K562 (cell line): Measurements from ENCODE around the gene ZNF749. TPM values are rescaled to one million over a fixed set of nuclear protein-coding genes. Genes with fewer than 3 reads are reported as not detected.

ENCODE experiments used
- ATF3 ChIP-seq, 2 experiments: fragments of 450-650 bp in 1 of 2; sonication (generic) in 1 of 2; formaldehyde crosslinking in 1 of 2; IDR thresholded peaks in 1 of 2; conservative IDR thresholded peaks in 1 of 2; 2 replicates each; pipeline versions ENCODE4 v1.6.1 to v1.8.1; 2016 to 2023; ENCODE audit warnings: mild to moderate bottlenecking in 2 of 2, moderate library complexity in 2 of 2, inconsistent platforms in 1 of 2, missing genetic modification reagents in 1 of 2
- CTBP1 ChIP-seq: fragments of 450-650 bp; IDR thresholded peaks from 2 replicates; pipeline ENCODE4 v1.6.1; 2016; ENCODE audit warnings: borderline replicate concordance
- ELK3 ChIP-seq: fragments of 450-650 bp; formaldehyde crosslinking; IDR thresholded peaks from 2 replicates; pipeline ENCODE4 v1.4.0; 2020; ENCODE audit warnings: mild to moderate bottlenecking
- EWSR1 ChIP-seq: fragments of 450-650 bp; IDR thresholded peaks from 2 replicates; pipeline ENCODE4 v1.6.1; 2018; ENCODE audit warnings: borderline replicate concordance, mild to moderate bottlenecking, low read depth, moderate library complexity; ENCODE audit not compliant: partially characterized antibody
- HDAC3 ChIP-seq: fragments of 450-650 bp; IDR thresholded peaks from 2 replicates; pipeline ENCODE4 v1.6.1; 2018; ENCODE audit warnings: borderline replicate concordance, mild to moderate bottlenecking, moderate library complexity; ENCODE audit not compliant: partially characterized antibody
- HMG20A ChIP-seq: fragments of 450-650 bp; formaldehyde crosslinking; conservative IDR thresholded peaks from 2 replicates; pipeline ENCODE4 v1.4.0; 2020; ENCODE audit warnings: mild to moderate bottlenecking, mixed read lengths
- RAD21 ChIP-seq, 2 experiments: fragments of 250-450 bp in 1 of 2; fragments of 450-650 bp in 1 of 2; sonication (Bioruptor Pico) in 1 of 2; formaldehyde crosslinking in 1 of 2; IDR thresholded peaks in 1 of 2; conservative IDR thresholded peaks in 1 of 2; 2 replicates each; pipeline versions ENCODE4 v1.4.0 to v1.8.0; 2020 to 2022; ENCODE audit warnings: mild to moderate bottlenecking in 2 of 2, moderate library complexity in 1 of 2
- SUPT5H ChIP-seq: fragments of 450-650 bp; IDR thresholded peaks from 2 replicates; pipeline ENCODE4 v1.6.1; 2016
- TCFL5 ChIP-seq: fragments of 250-450 bp; sonication (Bioruptor Pico); conservative IDR thresholded peaks from 2 replicates; pipeline ENCODE4 v1.6.1; 2021; ENCODE audit warnings: mild to moderate bottlenecking, moderate library complexity, matching md5 sums
- TEAD1 ChIP-seq, 2 experiments: fragments of 450-650 bp in 1 of 2; sonication (generic) in 1 of 2; formaldehyde crosslinking; IDR thresholded peaks; 2 replicates each; pipeline versions ENCODE4 v1.4.0 to v1.8.0; 2020 to 2022; ENCODE audit warnings: mild to moderate bottlenecking in 2 of 2, missing genetic modification reagents in 1 of 2
- ZBTB40 ChIP-seq, 2 experiments: fragments of 450-650 bp in 1 of 2; sonication (generic) in 1 of 2; formaldehyde crosslinking in 1 of 2; IDR thresholded peaks; 2 replicates each; pipeline versions ENCODE4 v1.7.1 to v1.9.0; 2016 to 2022; ENCODE audit warnings: inconsistent platforms in 1 of 2, mild to moderate bottlenecking in 1 of 2, missing genetic modification reagents in 1 of 2
- ZNF3 ChIP-seq: fragments of 250-450 bp; sonication (Bioruptor Pico); IDR thresholded peaks from 2 replicates; pipeline ENCODE4 v1.5.0; 2021; ENCODE audit warnings: mild to moderate bottlenecking, moderate library complexity
- ZNF778 ChIP-seq: fragments of 450-650 bp; formaldehyde crosslinking; IDR thresholded peaks from 2 replicates; pipeline ENCODE4 v1.4.0; 2020; ENCODE audit warnings: mild to moderate bottlenecking, moderate library complexity
- polyA plus RNA-seq, 8 experiments: library from polyadenylated mRNA; depleted of rRNA in 4 of 8; stranded (reverse) in 5 of 8; unstranded in 3 of 8; fragments of >200 nt; fragmentation: Nextera tagmentation in 2 of 8; fragmentation: Illumina TruSeq in 1 of 8; extraction: Ambion mirVana in 2 of 8; extraction: Trizol in 1 of 8; gene quantifications; 2 replicates each; pipeline versions ENCODE4 v1.2.1 to v1.2.3, GENCODE V29; 2011 to 2014; ENCODE audit warnings: inconsistent platforms in 1 of 8, missing spikeins in 1 of 8
- total RNA-seq, 7 experiments: library from RNA; depleted of rRNA in 6 of 7; stranded (reverse); fragments of >200 nt in 6 of 7; fragmentation: Illumina TruSeq in 2 of 7; extraction: Trizol in 2 of 7; gene quantifications; 2 replicates each; pipeline versions ENCODE4 v1.2.1 to v1.2.3, GENCODE V29; 2011 to 2021; ENCODE audit warnings: low replicate concordance in 1 of 7

ZNF749 gene
- total and polyA plus RNA-seq, 9 of the 15 experiments (the other 6 are each of a cell fraction or from before 2014, with no cell fraction given), result 5.3 to 33.2 (median 15.0) TPM

GRCh38 chr19:57477191-57478008 is 42.3 kb downstream of the ZNF749 start, which contains the start of gene ZNF772 (continued):
- TF ChIP-seq HDAC3, result no peak
- no peak; a peak in 1 of 4 replicates for TF ChIP-seq RAD21 (CRISPR knock-in tag; conservative IDR thresholded peaks at IDR 0.05 in 1 of 2, IDR thresholded peaks at IDR 0.05 in 1 of 2)
- no peak for TF ChIP-seq TCFL5 (CRISPR knock-in tag)
- TF ChIP-seq HMG20A (CRISPR knock-in tag), result no peak
- TF ChIP-seq CTBP1, result no peak
- TF ChIP-seq ZNF778 (CRISPR knock-in tag), result no peak
- TF ChIP-seq TEAD1 (CRISPR knock-in tag; IDR thresholded peaks at IDR 0.05), result no peak
- no peak for TF ChIP-seq SUPT5H
- TF ChIP-seq ELK3 (CRISPR knock-in tag), result no peak
- TF ChIP-seq ZBTB40 (IDR thresholded peaks at IDR 0.05), result peak; percentile 93
- no peak for TF ChIP-seq ZBTB40 (CRISPR knock-in tag; IDR thresholded peaks at IDR 0.05)
- TF ChIP-seq ATF3 (IDR thresholded peaks at IDR 0.05), result no peak
- no peak for TF ChIP-seq ATF3 (CRISPR knock-in tag; conservative IDR thresholded peaks at IDR 0.05)
- TF ChIP-seq ZNF3, result no peak
- TF ChIP-seq EWSR1, result no peak
